Panc1 (cell line): ENCODE measurements around the gene PXDN. TPM values are rescaled to one million over a fixed set of nuclear protein-coding genes. Genes with fewer than 3 reads are reported as not detected.
A peak's percentile ranks its signal among the peaks of the same experiment; 100 is the strongest.

Source experiments
- ATAC-seq: fragments of 200-7000 bp; cut with Tn5 transposase; 2 replicates; pipeline ENCODE4 v1.9.1; 2020; ENCODE audit warnings: mild to moderate bottlenecking, moderate library complexity
- BruUV-seq: library from RNA; stranded (reverse); fragments of 400-500 nt; replicated peaks from 2 replicates; lab custom pipeline; 2021; lab: Mats Ljungman, UMichigan
- CTCF ChIA-PET: fragments of 300-600 bp; sonication (Branson Sonifier 250); formaldehyde crosslinking; loops from one replicate; lab custom pipeline; 2022; ENCODE audit warnings: antibody characterized with exemption; lab: Charles Lee
- POLR2A ChIA-PET: fragments of 300-600 bp; sonication (Branson Sonifier 250); formaldehyde crosslinking; loops from one replicate; lab custom pipeline; 2022; ENCODE audit warnings: antibody characterized with exemption; lab: Charles Lee
- DNase-seq: peaks from one replicate; pipeline ENCODE4 v3.0.0-alpha.2; 2010; ENCODE audit warnings: low read depth, low spot score
- H3K27ac ChIP-seq: 2 replicates; pipeline ENCODE4 v1.5.1; 2011; ENCODE audit warnings: mild to moderate bottlenecking, low read length, inconsistent platforms
- H3K27me3 ChIP-seq: fragments of 200-500 bp; sonication (Bioruptor generic); 2 replicates; pipeline ENCODE4 v1.6.0; 2014; ENCODE audit warnings: low read length, inconsistent platforms; ENCODE audit not compliant: control insufficient read depth, insufficient read depth
- H3K36me3 ChIP-seq: fragments of 200-500 bp; sonication (Bioruptor generic); 2 replicates; pipeline ENCODE4 v1.5.1; 2014; ENCODE audit warnings: inconsistent platforms, mild to moderate bottlenecking, low read length, moderate library complexity; ENCODE audit not compliant: control insufficient read depth, insufficient read depth
- H3K4me1 ChIP-seq: 2 replicates; pipeline ENCODE4 v1.5.1; 2011; ENCODE audit warnings: inconsistent platforms, mild to moderate bottlenecking, low read length, moderate library complexity; ENCODE audit not compliant: control insufficient read depth, insufficient read depth
- H3K4me3 ChIP-seq, 2 experiments: 2 replicates each; pipeline ENCODE4 v1.5.1; 2011 to 2012; ENCODE audit warnings: low read depth in 2 of 2, low read length in 2 of 2, mild to moderate bottlenecking in 2 of 2, inconsistent platforms in 1 of 2, moderate library complexity in 1 of 2
- H3K9me3 ChIP-seq: fragments of 200-500 bp; sonication (Bioruptor generic); 2 replicates; pipeline ENCODE4 v1.5.1; 2014; ENCODE audit warnings: low read depth, mild to moderate bottlenecking, inconsistent platforms, low read length, moderate library complexity; ENCODE audit not compliant: control insufficient read depth, insufficient read depth
- CTCF ChIP-seq: fragments of 450-650 bp; IDR thresholded peaks from 2 replicates; pipeline ENCODE4 v1.5.1; 2017; ENCODE audit warnings: mild to moderate bottlenecking
- POLR2AphosphoS5 ChIP-seq: IDR thresholded peaks from 2 replicates; pipeline ENCODE4 v1.6.1; 2012; ENCODE audit warnings: mild to moderate bottlenecking, low read depth, low read length, moderate library complexity
- REST ChIP-seq, 2 experiments: IDR thresholded peaks; 2 replicates each; pipeline ENCODE4 v1.6.1; 2011 to 2012; ENCODE audit warnings: low read depth in 2 of 2, control low read depth in 1 of 2, low read length in 1 of 2, mild to moderate bottlenecking in 1 of 2, moderate library complexity in 1 of 2; ENCODE audit not compliant: insufficient read depth in 1 of 2
- SIN3A ChIP-seq: IDR thresholded peaks from 2 replicates; pipeline ENCODE4 v1.6.1; 2012; ENCODE audit warnings: low read depth, mild to moderate bottlenecking, low read length, moderate library complexity, borderline replicate concordance; ENCODE audit not compliant: insufficient read depth
- TCF7L2 ChIP-seq: IDR thresholded peaks from 2 replicates; pipeline ENCODE4 v1.6.1; 2011; ENCODE audit warnings: mild to moderate bottlenecking, low read depth, low read length, inconsistent platforms
- in situ Hi-C: cut with HindIII; loops from 2 replicates; pipeline ENCODE4 v1.10.0; 2016; ENCODE audit warnings: low sequenced_read_pairs, low pct_unique_long_range_greater_than_20kb
- intact Hi-C: fragments of 100-400 bp; cut with micrococcal nuclease; formaldehyde crosslinking; loops from one replicate; pipeline ENCODE4 v1.10.0; 2022; ENCODE audit not compliant: unreplicated experiment
- total RNA-seq: library from RNA; stranded (reverse); gene quantifications from one replicate; pipeline ENCODE4 v1.2.1, GENCODE V29; 2021; ENCODE audit not compliant: unreplicated experiment

PXDN gene
- total RNA-seq, 1 experiment from 2014 or later = 2.5 TPM

- no peak overlapping the region for H3K4me3 ChIP-seq
- DNase-seq (no peak), ATAC-seq (no peak)
- H3K9me3 ChIP-seq = no peaks in the 10 kb centered on the region
- intact Hi-C loops (no loop called here), in situ Hi-C loops (no loop called here)
- H3K27me3 ChIP-seq = no peaks in the 10 kb centered on the region
- ChIA-PET CTCF (interaction anchor here (0.6 to 0.8 kb wide), 4 partner anchors 11 to 632 kb away, joined by 3 to 4 read pairs (median 4); no protein-coding TSS in a partner anchor), POLR2A (interaction anchor here (0.9 kb wide), 1 partner anchor 12 kb away, joined by 4 read pairs; no protein-coding TSS in a partner anchor)
- peaks cover 17% of the 10 kb centered on the region for H3K4me1 ChIP-seq
- TF ChIP-seq SIN3A (no peak), TCF7L2 (no peak)
- 0 out of 2 replicates have a peak overlapping the region, but pooled peaks have one; percentile 1 for H3K27ac ChIP-seq
- BruUV-seq = no TSS peak
- H3K36me3 ChIP-seq = no peaks in the 10 kb centered on the region
Measured at GRCh38 chr2:1678609-1679008, 65.7 kb downstream of the PXDN start.

GRCh38 chr2:1677821-1678165 is 66.5 kb downstream of the PXDN start:
- intact Hi-C loops (no loop called here), in situ Hi-C loops (no loop called here)
- Histone ChIP-seq H3K27ac (peak overlapping the region; percentile 72), H3K4me1 (peaks cover 17% of the 10 kb centered on the region), H3K9me3 (no peaks in the 10 kb centered on the region), H3K27me3 (no peaks in the 10 kb centered on the region), H3K4me3 (no peak overlapping the region), H3K36me3 (no peaks in the 10 kb centered on the region)
- ATAC-seq = no peak
- ChIA-PET POLR2A (no interaction called here), CTCF (no interaction called here)
- BruUV-seq = no TSS peak
- DNase-seq = no peak
- TF ChIP-seq CTCF (no peak), POLR2AphosphoS5 (no peak), TCF7L2 (no peak), REST (IDR thresholded peaks at IDR 0.05; ENCODE audit: insufficient read depth in 1 of 2, low read depth in 2 of 2, low read length in 1 of 2) (no peak), SIN3A (no peak)
